ENCODE data around the gene CHN2. TPM values are rescaled to one million over a fixed set of nuclear protein-coding genes. Genes with fewer than 3 reads are reported as not detected.

CHN2 gene
- total and polyA plus RNA-seq, 2 donors (not counting 1 experiment from before 2014, with no cell fraction given) = 0.86 to 1.4 TPM

DNA sequence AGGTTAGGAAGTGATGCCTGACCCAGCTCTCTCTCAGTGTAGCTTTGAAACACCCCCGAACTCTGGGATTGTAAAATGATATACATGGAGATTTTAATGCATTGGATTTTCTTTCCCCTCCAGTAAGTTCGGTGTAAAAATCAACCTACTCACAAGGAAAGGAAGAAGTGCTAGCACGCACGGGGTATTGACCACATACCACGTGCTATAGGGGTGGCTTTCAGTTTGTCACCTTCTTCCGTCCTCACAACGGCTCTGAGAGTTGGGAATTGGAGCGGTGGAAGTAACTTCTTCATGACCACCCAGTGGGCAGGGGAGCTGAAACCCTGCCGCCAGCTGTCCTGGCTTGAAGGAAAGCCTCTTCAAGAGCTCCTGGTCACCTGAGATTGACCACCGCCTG is 219.6 kb downstream of the CHN2 start:
- POLR2A ChIA-PET = no interaction called here
- 86% methylated on average over 6 of the region's 10 CpGs for WGBS (ENCODE audit: insufficient coverage)
- H4K20me1 ChIP-seq (ENCODE audit: control insufficient read depth, insufficient read depth, low read length, poor library complexity, severe bottlenecking) = no peaks in the 10 kb centered on the region
- H3K4me1 ChIP-seq (ENCODE audit: control insufficient read depth in 2 of 2, insufficient read depth in 2 of 2, low read length in 2 of 2) = no peaks in the 10 kb centered on the region
- H3K4me3 Mint-ChIP-seq = no peak overlapping the region
- H3K9ac ChIP-seq (ENCODE audit: low read length) = no peak overlapping the region
- intact Hi-C loops (cut with micrococcal nuclease) = no loop called here
- no peaks in the 10 kb centered on the region for H3K9me3 ChIP-seq (ENCODE audit: control extremely low read depth in 1 of 3, control insufficient read depth in 2 of 3, insufficient read depth in 1 of 3, low read length in 2 of 3)
- H3K4me3 ChIP-seq (ENCODE audit: control extremely low read depth in 1 of 5, extremely low read depth in 1 of 5, insufficient read depth in 1 of 5, low read depth in 2 of 5, low read length in 4 of 5) = no peak overlapping the region
- no peak overlapping the region for H3K27ac Mint-ChIP-seq
- H3K27ac ChIP-seq (ENCODE audit: low read length in 2 of 2) = no peak overlapping the region
- H3K4me1 Mint-ChIP-seq = no peaks in the 10 kb centered on the region
- no peak for ATAC-seq (ENCODE audit: low read depth)
- no peaks in the 10 kb centered on the region for H3K27me3 ChIP-seq (replicated peaks in 1 of 4; ENCODE audit: control extremely low read depth in 1 of 4, control insufficient read depth in 3 of 4, insufficient read depth in 4 of 4, low read length in 3 of 4)
- no peaks in the 10 kb centered on the region for H3K9me3 Mint-ChIP-seq (ENCODE audit: insufficient read depth)
- no peaks in the 10 kb centered on the region for H3K36me3 ChIP-seq (replicated peaks in 1 of 2; ENCODE audit: control extremely low read depth in 1 of 2, control insufficient read depth in 1 of 2, extremely low read depth in 1 of 2, insufficient read depth in 2 of 2, low read length in 1 of 2)
- no peak overlapping the region for H3K4me2 ChIP-seq (replicated peaks; ENCODE audit: low read depth, low read length, poor library complexity, severe bottlenecking)
- DNase-seq = no peak
- CTCF ChIA-PET = interaction anchor here (1.3 to 2.9 kb wide), 4 partner anchors 9 to 492 kb away, joined by 4 to 14 read pairs (median 6); no protein-coding TSS in a partner anchor
- no peaks in the 10 kb centered on the region for H3K79me2 ChIP-seq (ENCODE audit: control insufficient read depth, insufficient read depth, low read length)
- H2AFZ ChIP-seq (ENCODE audit: insufficient read depth, low read depth, low read length, poor library complexity, severe bottlenecking) = no peak overlapping the region
- H3K27me3 Mint-ChIP-seq = peaks cover 6% of the 10 kb centered on the region
- no peak for TF ChIP-seq EZH2 (IDR thresholded peaks at IDR 0.05; ENCODE audit: borderline replicate concordance, insufficient read depth, low read depth, low read length, poor library complexity, severe bottlenecking)
- TF ChIP-seq, protein P1, sequence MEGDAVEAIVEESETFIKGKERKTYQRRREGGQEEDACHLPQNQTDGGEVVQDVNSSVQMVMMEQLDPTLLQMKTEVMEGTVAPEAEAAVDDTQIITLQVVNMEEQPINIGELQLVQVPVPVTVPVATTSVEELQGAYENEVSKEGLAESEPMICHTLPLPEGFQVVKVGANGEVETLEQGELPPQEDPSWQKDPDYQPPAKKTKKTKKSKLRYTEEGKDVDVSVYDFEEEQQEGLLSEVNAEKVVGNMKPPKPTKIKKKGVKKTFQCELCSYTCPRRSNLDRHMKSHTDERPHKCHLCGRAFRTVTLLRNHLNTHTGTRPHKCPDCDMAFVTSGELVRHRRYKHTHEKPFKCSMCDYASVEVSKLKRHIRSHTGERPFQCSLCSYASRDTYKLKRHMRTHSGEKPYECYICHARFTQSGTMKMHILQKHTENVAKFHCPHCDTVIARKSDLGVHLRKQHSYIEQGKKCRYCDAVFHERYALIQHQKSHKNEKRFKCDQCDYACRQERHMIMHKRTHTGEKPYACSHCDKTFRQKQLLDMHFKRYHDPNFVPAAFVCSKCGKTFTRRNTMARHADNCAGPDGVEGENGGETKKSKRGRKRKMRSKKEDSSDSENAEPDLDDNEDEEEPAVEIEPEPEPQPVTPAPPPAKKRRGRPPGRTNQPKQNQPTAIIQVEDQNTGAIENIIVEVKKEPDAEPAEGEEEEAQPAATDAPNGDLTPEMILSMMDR (IDR thresholded peaks at IDR 0.05) = no peak

DNA sequence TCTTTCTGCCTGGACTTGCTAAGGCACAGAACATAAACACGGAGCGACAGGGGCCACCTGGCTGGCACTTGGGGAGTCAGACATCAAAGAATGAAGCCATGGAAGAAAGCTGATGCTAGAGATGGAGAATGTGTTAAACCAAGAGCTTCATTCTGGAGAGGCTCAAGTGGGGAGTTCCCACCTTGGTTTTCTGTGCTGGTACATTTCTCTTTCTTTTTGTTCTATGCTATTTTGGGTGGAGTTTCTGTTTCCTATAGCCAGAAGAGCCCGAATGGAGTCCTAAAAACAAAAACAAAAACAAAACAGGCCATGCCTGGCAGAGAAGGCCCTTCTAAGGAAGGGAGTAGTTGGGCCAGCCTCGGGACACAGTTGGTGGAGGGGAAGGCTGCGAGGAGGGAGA is 220.6 kb downstream of the CHN2 start:
- Mint-ChIP-seq H3K9me3 (ENCODE audit: insufficient read depth) (no peaks in the 10 kb centered on the region), H3K4me3 (no peak overlapping the region), H3K27ac (no peak overlapping the region), H3K4me1 (no peaks in the 10 kb centered on the region), H3K27me3 (peaks cover 5% of the 10 kb centered on the region)
- ATAC-seq (ENCODE audit: low read depth) (no peak), DNase-seq (no peak)
- H4K20me1 ChIP-seq (ENCODE audit: control insufficient read depth, insufficient read depth, low read length, poor library complexity, severe bottlenecking) = no peaks in the 10 kb centered on the region
- no peaks in the 10 kb centered on the region for H3K36me3 ChIP-seq (replicated peaks in 1 of 2; ENCODE audit: control extremely low read depth in 1 of 2, control insufficient read depth in 1 of 2, extremely low read depth in 1 of 2, insufficient read depth in 2 of 2, low read length in 1 of 2)
- H3K9me3 ChIP-seq (ENCODE audit: control extremely low read depth in 1 of 3, control insufficient read depth in 2 of 3, insufficient read depth in 1 of 3, low read length in 2 of 3) = no peaks in the 10 kb centered on the region
- CTCF ChIA-PET = interaction anchor here (1.3 to 2.9 kb wide), 4 partner anchors 10 to 493 kb away, joined by 3 to 14 read pairs (median 6); no protein-coding TSS in a partner anchor
- WGBS (ENCODE audit: insufficient coverage) = 97% methylated on average over 4 of the region's 5 CpGs
- H3K27ac ChIP-seq (ENCODE audit: low read length in 2 of 2) = no peak overlapping the region
- intact Hi-C loops (cut with micrococcal nuclease) = no loop called here
- H3K4me3 ChIP-seq (ENCODE audit: control extremely low read depth in 1 of 5, extremely low read depth in 1 of 5, insufficient read depth in 1 of 5, low read depth in 2 of 5, low read length in 4 of 5) = no peak overlapping the region
- no peak overlapping the region for H3K9ac ChIP-seq (ENCODE audit: low read length)
- POLR2A ChIA-PET = no interaction called here
- no peak overlapping the region for H3K4me2 ChIP-seq (replicated peaks; ENCODE audit: low read depth, low read length, poor library complexity, severe bottlenecking)
- no peak for TF ChIP-seq EZH2 (IDR thresholded peaks at IDR 0.05; ENCODE audit: borderline replicate concordance, insufficient read depth, low read depth, low read length, poor library complexity, severe bottlenecking)
- TF ChIP-seq, protein P1 (IDR thresholded peaks at IDR 0.05) = no peak
- H3K79me2 ChIP-seq (ENCODE audit: control insufficient read depth, insufficient read depth, low read length) = no peaks in the 10 kb centered on the region
- no peak overlapping the region for H2AFZ ChIP-seq (ENCODE audit: insufficient read depth, low read depth, low read length, poor library complexity, severe bottlenecking)
- no peaks in the 10 kb centered on the region for H3K4me1 ChIP-seq (ENCODE audit: control insufficient read depth in 2 of 2, insufficient read depth in 2 of 2, low read length in 2 of 2)
- no peaks in the 10 kb centered on the region for H3K27me3 ChIP-seq (replicated peaks in 1 of 4; ENCODE audit: control extremely low read depth in 1 of 4, control insufficient read depth in 3 of 4, insufficient read depth in 4 of 4, low read length in 3 of 4)

All from B cell (primary cell).